A549 treated with Mapracorat at 1 μM for 4 hours (cell line): ENCODE measurements around the gene CEP76. TPM values are rescaled to one million over a fixed set of nuclear protein-coding genes. Genes with fewer than 3 reads are reported as not detected.

Experiments
- total RNA-seq: library from RNA; stranded (reverse); fragments of 200-300 nt; extraction: Qiagen RNA extraction; gene quantifications from 5 replicates; pipeline ENCODE4 v1.2.3, GENCODE V29; 2022

The CEP76 gene
- 5.2 to 7.9 TPM (median 5.9 TPM) in 5 replicates for total RNA-seq

GRCh38 chr18:12702221-12703095 lies at the start of gene CEP76, which contains the start of gene PSMG2:
CEP76 (minus strand) TSS chr18:12702723; CDS start chr18:12702548, 175 bp downstream.
PSMG2 (plus strand) TSS chr18:12703042; CDS start chr18:12703108, 66 bp downstream.

GRCh38 chr18:12657684-12658425 lies 44.7 kb downstream of the CEP76 start, which contains the start of gene SPIRE1:
SPIRE1 (minus strand) TSS chr18:12658107; CDS start chr18:12657866, 241 bp downstream.

Other genes with a start within 250 kb of the CEP76 start
- gene SPIRE1, start 44.6 kb downstream of the CEP76 start, total RNA-seq: 13.5 to 18.0 TPM (median 16.7 TPM) in 5 replicates
- 65.7 to 72.0 TPM (median 68.3 TPM) in 5 replicates for gene PSMG2, start 319 bp upstream of the CEP76 start, total RNA-seq
- gene PTPN2, start 181.5 kb upstream of the CEP76 start, total RNA-seq: 18.2 to 20.6 TPM (median 19.6 TPM) in 5 replicates
- 24.2 to 27.8 TPM (median 25.8 TPM) in 5 replicates for gene SEH1L, start 245.3 kb upstream of the CEP76 start, total RNA-seq